A673 (cell line): ENCODE measurements around the gene MDM4. TPM values are rescaled to one million over a fixed set of nuclear protein-coding genes. Genes with fewer than 3 reads are reported as not detected.
"Not testable (repeated sequence)": the region's sequence is repeated elsewhere in the genome, so short reads cannot be mapped to it uniquely, and the experiment has no call there.

Experiments
- BruUV-seq: library from RNA; stranded (reverse); fragments of 400-500 nt; replicated peaks from 2 replicates; lab custom pipeline; 2021; lab: Mats Ljungman, UMichigan
- CTCF ChIA-PET: fragments of 300-600 bp; sonication (Branson Sonifier 250); formaldehyde crosslinking; loops from one replicate; lab custom pipeline; 2022; ENCODE audit warnings: antibody characterized with exemption; lab: Charles Lee
- POLR2A ChIA-PET: fragments of 300-600 bp; sonication (Branson Sonifier 250); formaldehyde crosslinking; loops from one replicate; lab custom pipeline; 2022; ENCODE audit warnings: antibody characterized with exemption; ENCODE audit not compliant: low non-redundant PET; lab: Charles Lee
- DNase-seq: peaks from one replicate; pipeline ENCODE4 v3.0.0-alpha.2; 2015; ENCODE audit warnings: low spot score
- H3K27ac ChIP-seq: fragments of 200-600 bp; sonication (generic); 2 replicates; pipeline ENCODE4 v1.5.1; 2016; ENCODE audit warnings: mixed run types, low read depth, mild to moderate bottlenecking, mixed read lengths, antibody characterized with exemption, low read length; ENCODE audit not compliant: poor library complexity, severe bottlenecking
- H3K27me3 ChIP-seq: fragments of 200-600 bp; sonication (generic); replicated peaks from 2 replicates; pipeline ENCODE4 v1.6.1; 2017; ENCODE audit warnings: mixed run types, low read depth, mild to moderate bottlenecking, mixed read lengths, antibody characterized with exemption, low read length; ENCODE audit not compliant: insufficient read depth, poor library complexity
- H3K36me3 ChIP-seq: fragments of 200-600 bp; sonication (generic); 2 replicates; pipeline ENCODE4 v1.6.1; 2016; ENCODE audit warnings: mixed run types, mild to moderate bottlenecking, mixed read lengths, antibody characterized with exemption, low read length; ENCODE audit not compliant: insufficient read depth, poor library complexity, severe bottlenecking
- H3K4me1 ChIP-seq: fragments of 200-600 bp; sonication (generic); 2 replicates; pipeline ENCODE4 v1.6.1; 2017; ENCODE audit warnings: mixed run types, mild to moderate bottlenecking, mixed read lengths, antibody characterized with exemption, low read length; ENCODE audit not compliant: insufficient read depth, poor library complexity, severe bottlenecking
- H3K4me3 ChIP-seq: fragments of 200-600 bp; sonication (generic); 2 replicates; pipeline ENCODE4 v1.5.1; 2016; ENCODE audit warnings: low read depth, mixed run types, mild to moderate bottlenecking, mixed read lengths, low read length; ENCODE audit not compliant: poor library complexity, severe bottlenecking
- H3K9me3 ChIP-seq: fragments of 200-600 bp; sonication (generic); 2 replicates; pipeline ENCODE4 v1.6.1; 2016; ENCODE audit warnings: mixed run types, low read depth, mild to moderate bottlenecking, mixed read lengths, antibody characterized with exemption, low read length; ENCODE audit not compliant: poor library complexity, severe bottlenecking
- EZH2 ChIP-seq: fragments of 200-600 bp; sonication (generic); IDR thresholded peaks from 2 replicates; pipeline ENCODE4 v1.6.1; 2017; ENCODE audit warnings: borderline replicate concordance, low read depth, mild to moderate bottlenecking, mixed read lengths, antibody characterized with exemption, low read length; ENCODE audit not compliant: poor library complexity, severe bottlenecking
- intact Hi-C: fragments of 100-400 bp; cut with micrococcal nuclease; formaldehyde crosslinking; loops from one replicate; pipeline ENCODE4 v1.10.0; 2022; ENCODE audit not compliant: unreplicated experiment
- total RNA-seq: library from RNA; stranded (reverse); gene quantifications from 2 replicates; pipeline ENCODE4 v1.2.3, GENCODE V29; 2021
- TF ChIP-seq, protein P1 (sequence below): fragments of 300-800, 200-600 bp; sonication (generic); conservative IDR thresholded peaks from 2 replicates; pipeline ENCODE4 v1.5.1; 2017; ENCODE audit warnings: low read depth, mild to moderate bottlenecking, antibody characterized with exemption, low read length, moderate library complexity, mixed read lengths

Gene MDM4
- total RNA-seq, 1 experiment from 2014 or later, result 71.3 TPM

DNA sequence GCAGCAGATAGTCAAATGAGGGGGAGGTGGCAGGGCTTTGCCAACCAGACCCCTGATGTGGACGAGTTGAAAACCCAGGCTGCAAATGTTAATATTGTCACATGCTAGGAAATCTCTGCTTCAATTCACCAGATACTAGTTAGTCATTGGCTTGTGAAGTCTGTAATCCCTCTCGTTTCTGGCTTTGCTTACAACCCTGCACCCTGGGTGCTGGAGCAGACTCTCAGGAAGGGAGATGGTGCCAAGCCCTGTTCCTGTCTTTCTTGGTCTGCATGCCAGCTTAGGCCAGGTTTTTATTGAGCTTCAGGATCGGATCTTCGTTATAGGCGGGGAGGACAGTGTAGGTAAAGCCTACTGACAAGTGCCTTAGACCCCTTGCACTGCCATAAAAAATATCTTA is 53.3 kb downstream of the MDM4 start:
- no peak for DNase-seq

DNA sequence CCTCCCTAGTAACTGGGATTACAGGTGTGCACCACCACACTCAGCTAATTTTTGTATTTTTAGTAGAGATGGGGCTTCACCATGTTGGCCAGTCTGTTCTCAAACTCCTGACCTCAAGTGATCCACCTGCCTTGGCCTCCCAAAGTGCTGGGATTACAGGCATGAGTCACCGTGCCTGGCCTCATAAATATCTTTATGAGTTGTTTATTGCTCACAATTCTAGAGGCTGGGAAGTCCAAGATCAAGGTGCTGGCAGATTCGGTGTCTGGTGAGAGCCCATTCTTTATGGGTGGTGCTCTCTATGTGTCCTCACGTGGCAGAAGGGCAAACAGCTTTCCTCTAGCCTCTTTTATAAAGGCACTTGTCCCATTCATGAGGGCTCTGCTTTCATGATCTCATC is 53.8 kb downstream of the MDM4 start:
- BruUV-seq, H3K4me1 ChIP-seq, H3K4me3 ChIP-seq, H3K36me3 ChIP-seq, POLR2A ChIA-PET, H3K9me3 ChIP-seq, DNase-seq, H3K27me3 ChIP-seq, CTCF ChIA-PET, H3K27ac ChIP-seq: not testable (repeated sequence)
- intact Hi-C loops, result loop anchor here (10.0 kb wide), 1 partner anchor 375 kb away; no protein-coding TSS in a partner anchor

More for the DNA sequence above, 53.3 kb downstream of the MDM4 start:
- intact Hi-C loops, result no loop called here
- ChIA-PET POLR2A (no interaction called here), CTCF (no interaction called here)
- TF ChIP-seq, protein P1, sequence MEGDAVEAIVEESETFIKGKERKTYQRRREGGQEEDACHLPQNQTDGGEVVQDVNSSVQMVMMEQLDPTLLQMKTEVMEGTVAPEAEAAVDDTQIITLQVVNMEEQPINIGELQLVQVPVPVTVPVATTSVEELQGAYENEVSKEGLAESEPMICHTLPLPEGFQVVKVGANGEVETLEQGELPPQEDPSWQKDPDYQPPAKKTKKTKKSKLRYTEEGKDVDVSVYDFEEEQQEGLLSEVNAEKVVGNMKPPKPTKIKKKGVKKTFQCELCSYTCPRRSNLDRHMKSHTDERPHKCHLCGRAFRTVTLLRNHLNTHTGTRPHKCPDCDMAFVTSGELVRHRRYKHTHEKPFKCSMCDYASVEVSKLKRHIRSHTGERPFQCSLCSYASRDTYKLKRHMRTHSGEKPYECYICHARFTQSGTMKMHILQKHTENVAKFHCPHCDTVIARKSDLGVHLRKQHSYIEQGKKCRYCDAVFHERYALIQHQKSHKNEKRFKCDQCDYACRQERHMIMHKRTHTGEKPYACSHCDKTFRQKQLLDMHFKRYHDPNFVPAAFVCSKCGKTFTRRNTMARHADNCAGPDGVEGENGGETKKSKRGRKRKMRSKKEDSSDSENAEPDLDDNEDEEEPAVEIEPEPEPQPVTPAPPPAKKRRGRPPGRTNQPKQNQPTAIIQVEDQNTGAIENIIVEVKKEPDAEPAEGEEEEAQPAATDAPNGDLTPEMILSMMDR, result no peak
- no peak for TF ChIP-seq EZH2
- no peaks in the 10 kb centered on the region for H3K9me3 ChIP-seq
- no peak overlapping the region for H3K4me3 ChIP-seq
- BruUV-seq, result no TSS peak
- H3K27me3 ChIP-seq, result no peaks in the 10 kb centered on the region
- no peaks in the 10 kb centered on the region for H3K36me3 ChIP-seq
- H3K4me1 ChIP-seq, result no peaks in the 10 kb centered on the region
- H3K27ac ChIP-seq, result no peak overlapping the region

DNA sequence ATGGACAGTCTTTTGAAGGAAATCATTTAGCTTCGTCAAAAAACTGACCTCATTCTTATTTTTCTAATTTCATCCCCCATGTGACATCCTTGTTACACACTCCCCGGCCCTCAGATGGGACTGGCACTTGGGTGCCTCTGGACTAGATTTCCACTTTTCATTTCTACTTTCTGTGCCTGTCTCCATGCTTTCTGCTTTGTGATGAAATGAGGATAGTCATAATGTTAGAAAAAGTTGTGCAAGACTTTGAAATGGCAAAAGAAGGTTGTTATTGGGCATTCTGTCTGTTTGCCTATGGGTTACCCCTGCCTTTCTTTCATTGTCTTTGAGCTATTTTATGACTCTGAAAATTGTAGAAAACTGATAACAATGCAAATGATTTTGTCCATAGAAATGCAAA is 54.9 kb downstream of the MDM4 start:
- ChIA-PET CTCF (no interaction called here), POLR2A (no interaction called here)
- Histone ChIP-seq H3K4me3 (no peak overlapping the region), H3K4me1 (no peaks in the 10 kb centered on the region), H3K9me3 (no peaks in the 10 kb centered on the region), H3K27ac (no peak overlapping the region), H3K36me3 (no peaks in the 10 kb centered on the region), H3K27me3 (no peaks in the 10 kb centered on the region)
- BruUV-seq, result no TSS peak
- TF ChIP-seq, protein P1, result no peak
- TF ChIP-seq EZH2, result no peak
- intact Hi-C loops, result loop anchor here (10.0 kb wide), 1 partner anchor 374 kb away; no protein-coding TSS in a partner anchor
- no peak for DNase-seq

DNA sequence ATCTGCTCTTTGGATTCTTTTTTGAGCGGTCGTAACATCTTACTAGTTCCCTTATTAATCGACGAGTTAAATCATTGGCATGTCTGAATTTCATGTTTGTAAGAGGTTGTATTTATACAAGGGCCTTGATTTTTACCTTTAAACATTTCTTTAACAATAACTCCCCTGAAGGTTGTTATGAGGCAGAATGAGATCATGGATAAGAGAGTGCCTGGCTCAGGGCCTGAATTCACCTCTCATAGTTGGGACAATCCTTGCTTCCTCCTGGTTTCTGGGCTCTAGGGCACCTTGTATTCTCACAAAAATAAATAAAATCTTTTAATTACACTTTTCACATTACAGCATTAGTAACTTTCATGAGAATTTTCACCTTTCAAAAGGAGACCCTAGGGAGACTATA is 55.4 kb downstream of the MDM4 start:
- intact Hi-C loops, result loop anchor here (10.0 kb wide), 1 partner anchor 373 kb away; no protein-coding TSS in a partner anchor
- DNase-seq, result no peak
- no peaks in the 10 kb centered on the region for H3K4me1 ChIP-seq
- TF ChIP-seq, protein P1, result no peak
- no peak for TF ChIP-seq EZH2
- no peak overlapping the region for H3K4me3 ChIP-seq
- ChIA-PET CTCF (no interaction called here), POLR2A (no interaction called here)
- no peaks in the 10 kb centered on the region for H3K27me3 ChIP-seq
- no peaks in the 10 kb centered on the region for H3K36me3 ChIP-seq
- BruUV-seq, result no TSS peak
- no peaks in the 10 kb centered on the region for H3K9me3 ChIP-seq
- H3K27ac ChIP-seq, result no peak overlapping the region
